ENCODE data around the gene RUVBL2. TPM values are rescaled to one million over a fixed set of nuclear protein-coding genes. Genes with fewer than 3 reads are reported as not detected.

Gene RUVBL2
- total and polyA plus RNA-seq, 2 donors (not counting 3 experiments of a cell fraction or from before 2014, with no cell fraction given), result 115 to 185 TPM

DNA sequence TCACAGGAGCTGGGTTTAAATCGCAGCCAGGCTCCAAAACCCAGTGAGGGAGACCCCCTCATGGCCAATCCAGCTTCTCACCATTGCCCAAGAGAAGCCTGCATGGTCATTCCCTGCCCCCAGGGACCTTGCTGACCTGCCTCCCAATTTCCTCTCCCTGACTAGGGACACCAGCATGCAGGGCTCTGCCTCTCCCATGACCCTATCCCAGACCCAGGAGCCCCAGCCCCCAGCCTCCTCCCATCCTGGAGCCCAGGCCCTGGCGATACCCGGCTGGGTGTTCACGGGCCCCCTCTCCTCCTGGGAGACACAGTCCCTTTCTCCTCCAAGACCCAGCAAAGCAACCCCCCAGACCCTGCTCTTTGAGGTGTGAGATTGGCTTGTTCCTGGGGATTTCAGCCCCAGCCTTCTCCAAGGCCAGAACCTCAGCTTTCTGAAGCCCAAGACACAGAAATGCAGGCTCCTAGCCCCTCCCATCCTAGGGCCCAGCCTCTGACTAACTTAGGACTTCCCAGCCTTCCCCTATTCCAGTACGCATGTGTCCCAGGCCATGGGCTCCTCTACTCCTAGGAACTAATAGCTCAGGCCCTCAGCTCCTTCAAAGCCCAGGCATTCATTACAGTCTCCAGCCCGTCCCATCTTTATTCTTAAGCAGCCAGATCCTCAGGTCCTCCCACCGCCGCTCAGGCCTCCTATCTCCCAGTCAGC lies 1.7 kb upstream of the RUVBL2 start:
- Histone ChIP-seq H3K9ac (replicated peaks; ENCODE audit: extremely low read depth, insufficient read depth, low read length) (peak overlapping the region; percentile 89), H3K9me1 (replicated peaks; ENCODE audit: control insufficient read depth, extremely low read depth, insufficient read depth, low read length) (no peaks in the 10 kb centered on the region), H3K4me1 (ENCODE audit: control insufficient read depth, extremely low read depth, insufficient read depth, low read length) (peaks cover 14% of the 10 kb centered on the region), H4K20me1 (replicated peaks; ENCODE audit: control insufficient read depth, extremely low read depth, insufficient read depth, low read length) (no peaks in the 10 kb centered on the region), H3K27me3 (ENCODE audit: control insufficient read depth in 2 of 2, insufficient read depth in 2 of 2, low read length in 2 of 2) (no peaks in the 10 kb centered on the region), H3K9me3 (replicated peaks; ENCODE audit: control insufficient read depth, insufficient read depth, low read length) (no peaks in the 10 kb centered on the region), H3K4me2 (ENCODE audit: insufficient read depth, low read length) (peak overlapping the region; percentile 80), H3K27ac (ENCODE audit: insufficient read depth, low read depth, low read length) (peak overlapping the region; percentile 48), H3K79me2 (ENCODE audit: control insufficient read depth, insufficient read depth, low read length) (peaks cover 51% of the 10 kb centered on the region), H3K36me3 (ENCODE audit: control insufficient read depth in 2 of 2, extremely low read depth in 1 of 2, insufficient read depth in 2 of 2, low read length in 2 of 2) (peaks cover 0 to 7% of the 10 kb centered on the region in 2 experiments), H2AFZ (ENCODE audit: low read depth, low read length) (peak overlapping the region; percentile 49), H3K4me3 (replicated peaks in 1 of 3; ENCODE audit: insufficient read depth in 1 of 3, low read depth in 1 of 3, low read length in 3 of 3) (peak overlapping the region; percentile 83 to 92 (median 86))
- no TSS peak for BruUV-seq (replicated peaks)
- peak; percentile 96 for FAIRE-seq
- TF ChIP-seq POLR2AphosphoS5 (IDR thresholded peaks at IDR 0.05; ENCODE audit: insufficient read depth, low read depth, low read length) (peak; percentile 16), POLR2A (IDR thresholded peaks at IDR 0.05; ENCODE audit: low read depth, low read length) (peak; percentile 56)
- TF ChIP-seq, protein P1, sequence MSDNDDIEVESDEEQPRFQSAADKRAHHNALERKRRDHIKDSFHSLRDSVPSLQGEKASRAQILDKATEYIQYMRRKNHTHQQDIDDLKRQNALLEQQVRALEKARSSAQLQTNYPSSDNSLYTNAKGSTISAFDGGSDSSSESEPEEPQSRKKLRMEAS (IDR thresholded peaks at IDR 0.05; ENCODE audit: insufficient read depth, insufficient read length), result no peak
- ChIA-PET POLR2A (no interaction called here), CTCF (interaction anchor here (0.9 to 3.3 kb wide), 10 partner anchors 15 to 233 kb away, joined by 3 to 41 read pairs (median 6); partner anchors contain the start of gene NUCB1)
- dilution Hi-C loops (cut with MboI; ENCODE audit: extremely low pct_ligation_motif_present, low sequenced_read_pairs), result no loop called here
- DNase-seq (ENCODE audit: low read depth, low spot score), result peak; percentile 70
- intact Hi-C loops (cut with micrococcal nuclease), result loop anchor here (2.0 to 10.0 kb wide), 3 partner anchors 13 to 357 kb away; partner anchors contain the start of genes DBP, HRC and TRPM4

DNA sequence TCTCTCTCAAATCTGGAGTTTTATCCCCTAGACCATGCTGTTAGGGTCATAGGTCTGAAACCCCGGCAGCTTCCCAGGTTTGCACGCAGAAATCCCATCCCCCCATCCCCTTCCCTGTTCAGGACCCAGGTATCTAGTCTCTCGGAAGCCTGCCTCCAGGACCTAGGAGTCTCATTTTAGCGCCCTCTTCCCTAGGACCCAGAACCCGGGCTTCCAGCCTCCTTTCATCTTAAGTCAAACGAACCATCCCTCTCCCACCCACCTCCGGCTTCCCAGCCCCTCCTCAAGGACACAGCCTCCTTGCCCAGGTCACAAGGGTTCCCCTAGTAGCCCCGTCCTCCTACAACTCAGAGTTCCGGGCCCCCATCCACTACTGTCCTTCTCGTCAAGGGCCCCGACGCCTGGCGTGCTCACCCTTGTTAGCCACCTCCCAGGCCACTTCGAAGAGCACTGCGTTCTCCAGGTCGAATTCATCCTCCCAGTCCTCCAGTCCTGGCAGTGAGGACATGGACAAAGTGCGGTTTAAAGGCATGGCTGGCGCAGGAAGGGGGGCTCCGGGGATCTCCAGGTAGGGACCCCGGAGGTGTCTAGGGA lies 1.0 kb upstream of the RUVBL2 start:
- DNase-seq (ENCODE audit: low read depth, low spot score) (no peak), FAIRE-seq (peak; percentile 76)
- Histone ChIP-seq H3K4me3 (replicated peaks in 1 of 3; ENCODE audit: insufficient read depth in 1 of 3, low read depth in 1 of 3, low read length in 3 of 3) (peak overlapping the region; percentile 83 to 92 (median 86)), H3K9me1 (replicated peaks; ENCODE audit: control insufficient read depth, extremely low read depth, insufficient read depth, low read length) (no peaks in the 10 kb centered on the region), H3K4me2 (ENCODE audit: insufficient read depth, low read length) (peak overlapping the region; percentile 80), H2AFZ (ENCODE audit: low read depth, low read length) (peak overlapping the region; percentile 49), H3K4me1 (ENCODE audit: control insufficient read depth, extremely low read depth, insufficient read depth, low read length) (peaks cover 14% of the 10 kb centered on the region), H3K9ac (replicated peaks; ENCODE audit: extremely low read depth, insufficient read depth, low read length) (peak overlapping the region; percentile 89), H3K27me3 (ENCODE audit: control insufficient read depth in 2 of 2, insufficient read depth in 2 of 2, low read length in 2 of 2) (no peaks in the 10 kb centered on the region), H4K20me1 (replicated peaks; ENCODE audit: control insufficient read depth, extremely low read depth, insufficient read depth, low read length) (no peaks in the 10 kb centered on the region), H3K79me2 (ENCODE audit: control insufficient read depth, insufficient read depth, low read length) (peaks cover 54% of the 10 kb centered on the region), H3K9me3 (replicated peaks; ENCODE audit: control insufficient read depth, insufficient read depth, low read length) (no peaks in the 10 kb centered on the region), H3K27ac (ENCODE audit: insufficient read depth, low read depth, low read length) (peak overlapping the region; percentile 48), H3K36me3 (ENCODE audit: control insufficient read depth in 2 of 2, extremely low read depth in 1 of 2, insufficient read depth in 2 of 2, low read length in 2 of 2) (peaks cover 0 to 5% of the 10 kb centered on the region in 2 experiments)
- intact Hi-C loops (cut with micrococcal nuclease), result loop anchor here (1.0 to 10.0 kb wide), 6 partner anchors 14 to 358 kb away; partner anchors contain the start of genes DBP, HRC, SNRNP70 and TRPM4
- TF ChIP-seq FOS (IDR thresholded peaks at IDR 0.05; ENCODE audit: borderline replicate concordance, insufficient read depth, low read length) (no peak), EZH2 (IDR thresholded peaks at IDR 0.05; ENCODE audit: borderline replicate concordance, low read depth, low read length, severe bottlenecking) (no peak), GATA2 (IDR thresholded peaks at IDR 0.05; ENCODE audit: insufficient read depth, insufficient read length, low read depth, low read length) (no peak), POLR2AphosphoS5 (IDR thresholded peaks at IDR 0.05; ENCODE audit: insufficient read depth, low read depth, low read length) (no peak), POLR2A (IDR thresholded peaks at IDR 0.05; ENCODE audit: low read depth, low read length) (no peak), MYC (IDR thresholded peaks at IDR 0.05; ENCODE audit: low read depth, low read length) (no peak), JUN (IDR thresholded peaks at IDR 0.05; ENCODE audit: borderline replicate concordance, insufficient read depth, insufficient read length, low read depth) (no peak)
- TF ChIP-seq, protein P2, sequence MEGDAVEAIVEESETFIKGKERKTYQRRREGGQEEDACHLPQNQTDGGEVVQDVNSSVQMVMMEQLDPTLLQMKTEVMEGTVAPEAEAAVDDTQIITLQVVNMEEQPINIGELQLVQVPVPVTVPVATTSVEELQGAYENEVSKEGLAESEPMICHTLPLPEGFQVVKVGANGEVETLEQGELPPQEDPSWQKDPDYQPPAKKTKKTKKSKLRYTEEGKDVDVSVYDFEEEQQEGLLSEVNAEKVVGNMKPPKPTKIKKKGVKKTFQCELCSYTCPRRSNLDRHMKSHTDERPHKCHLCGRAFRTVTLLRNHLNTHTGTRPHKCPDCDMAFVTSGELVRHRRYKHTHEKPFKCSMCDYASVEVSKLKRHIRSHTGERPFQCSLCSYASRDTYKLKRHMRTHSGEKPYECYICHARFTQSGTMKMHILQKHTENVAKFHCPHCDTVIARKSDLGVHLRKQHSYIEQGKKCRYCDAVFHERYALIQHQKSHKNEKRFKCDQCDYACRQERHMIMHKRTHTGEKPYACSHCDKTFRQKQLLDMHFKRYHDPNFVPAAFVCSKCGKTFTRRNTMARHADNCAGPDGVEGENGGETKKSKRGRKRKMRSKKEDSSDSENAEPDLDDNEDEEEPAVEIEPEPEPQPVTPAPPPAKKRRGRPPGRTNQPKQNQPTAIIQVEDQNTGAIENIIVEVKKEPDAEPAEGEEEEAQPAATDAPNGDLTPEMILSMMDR (IDR thresholded peaks at IDR 0.05; ENCODE audit: extremely low read depth in 1 of 2, insufficient read depth in 1 of 2, low read depth in 1 of 2, low read length in 2 of 2), result no peak
- TF ChIP-seq, protein P1 (IDR thresholded peaks at IDR 0.05; ENCODE audit: insufficient read depth, insufficient read length), result no peak
- BruUV-seq (replicated peaks), result no TSS peak
- CTCF ChIA-PET, result interaction anchor here (0.9 to 3.3 kb wide), 23 partner anchors 13 to 234 kb away, joined by 3 to 41 read pairs (median 5); partner anchors contain the start of genes LIN7B, NUCB1 and PPP1R15A
- POLR2A ChIA-PET, result interaction anchor here (1.0 to 1.5 kb wide), 5 partner anchors 9 to 373 kb away, joined by 3 to 6 read pairs (median 3); partner anchors contain the start of genes PPP1R15A, RPL18 and SPHK2
- dilution Hi-C loops (cut with MboI; ENCODE audit: extremely low pct_ligation_motif_present, low sequenced_read_pairs), result no loop called here
